RWPE1 (cell line): ENCODE measurements around the gene CDKN2B.
"Not testable (repeated sequence)": the region's sequence is repeated elsewhere in the genome, so short reads cannot be mapped to it uniquely, and the experiment has no call there.

Source experiments
- CTCF ChIA-PET: fragments of 350-600 bp; sonication (Branson Sonifier 250); formaldehyde crosslinking; extraction: SDS; loops from one replicate; lab custom pipeline; 2021; lab: Yijun Ruan, JAX
- POLR2A ChIA-PET: fragments of 400-600 bp; formaldehyde crosslinking; extraction: SDS; loops from one replicate; lab custom pipeline; 2020; ENCODE audit warnings: antibody characterized with exemption; ENCODE audit not compliant: low non-redundant PET; lab: Yijun Ruan, JAX
- DNase-seq: peaks from one replicate; pipeline ENCODE4 v3.0.0; 2012; ENCODE audit warnings: low spot score
- H3K27ac ChIP-seq: fragments of 450-650 bp; 2 replicates; pipeline ENCODE4 v1.5.1; 2017
- CTCF ChIP-seq: fragments of 450-650 bp; conservative IDR thresholded peaks from 2 replicates; pipeline ENCODE4 v1.5.1; 2017; ENCODE audit warnings: low read depth, mild to moderate bottlenecking

CDKN2B gene, protein sequence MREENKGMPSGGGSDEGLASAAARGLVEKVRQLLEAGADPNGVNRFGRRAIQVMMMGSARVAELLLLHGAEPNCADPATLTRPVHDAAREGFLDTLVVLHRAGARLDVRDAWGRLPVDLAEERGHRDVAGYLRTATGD

DNA sequence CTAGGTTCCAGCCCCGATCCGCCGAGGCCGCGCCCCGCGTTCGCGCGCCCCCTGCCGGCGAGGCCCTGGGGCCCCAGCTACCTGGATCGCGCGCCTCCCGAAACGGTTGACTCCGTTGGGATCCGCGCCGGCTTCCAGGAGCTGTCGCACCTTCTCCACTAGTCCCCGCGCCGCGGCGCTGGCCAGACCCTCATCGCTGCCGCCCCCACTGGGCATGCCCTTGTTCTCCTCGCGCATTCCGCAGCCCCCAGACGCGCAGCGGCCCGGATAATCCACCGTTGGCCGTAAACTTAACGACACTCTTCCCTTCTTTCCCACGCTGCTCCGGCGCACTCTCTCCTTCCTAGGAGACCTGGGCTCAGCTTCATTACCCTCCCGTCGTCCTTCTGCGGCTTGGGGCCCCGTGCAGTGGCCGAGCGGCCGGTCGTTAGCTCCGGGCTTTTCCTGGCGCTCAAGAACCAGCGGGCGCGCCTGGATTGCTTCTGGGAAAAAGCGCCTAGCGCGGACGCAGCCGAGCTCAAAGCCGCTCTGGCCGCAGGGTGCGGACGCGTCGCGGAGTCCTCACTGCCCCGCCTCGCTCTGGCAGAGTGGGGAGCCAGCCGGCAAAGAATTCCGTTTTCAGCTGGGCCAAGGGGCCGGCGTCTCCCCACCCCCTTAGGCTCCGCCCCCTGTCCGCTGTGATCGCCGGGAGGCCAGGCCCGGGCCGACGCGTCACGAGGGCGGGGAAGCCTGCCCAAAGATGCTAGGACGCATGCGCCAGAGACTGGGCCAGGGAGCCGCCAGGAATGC lies at the start of gene CDKN2B:
Gene CDKN2B (minus strand): TSS at position 589 of the 789 bp plus-strand sequence. CDS start 352 bp downstream, at position 237.
- POLR2A ChIA-PET, result interaction anchor here (0.8 to 1.8 kb wide), 6 partner anchors 15 to 232 kb away, joined by 3 to 14 read pairs (median 4); partner anchors contain the start of genes CDKN2A and CDKN2B-AS1
- DNase-seq, result peak; percentile 99
- TF ChIP-seq CTCF, result peak; percentile 99
- H3K27ac ChIP-seq, result peak within 1 kb of the TSS; percentile 97
- CTCF ChIA-PET, result interaction anchor here (0.5 to 3.2 kb wide), 28 partner anchors 9 to 756 kb away, joined by 3 to 40 read pairs (median 4); partner anchors contain the start of genes CDKN2A and CDKN2B-AS1

DNA sequence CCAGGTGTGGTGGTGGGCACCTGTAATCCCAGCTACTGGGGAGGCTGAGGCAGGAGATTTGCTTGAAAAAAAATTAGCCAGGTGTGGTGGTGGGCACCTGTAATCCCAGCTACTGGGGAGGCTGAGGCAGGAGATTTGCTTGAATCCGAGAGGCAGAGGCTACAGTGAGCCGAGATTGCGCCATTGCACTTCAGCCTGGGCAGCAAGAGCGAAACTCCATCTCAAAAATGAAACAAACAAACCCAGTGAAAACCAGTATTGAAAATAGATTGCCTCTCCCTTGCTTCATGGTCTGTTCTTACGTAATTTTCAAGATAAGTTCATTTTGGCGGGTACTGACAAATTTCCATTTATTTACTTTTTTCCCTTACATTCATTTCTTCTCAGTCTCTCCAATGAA lies 48.9 kb upstream of the CDKN2B start:
- POLR2A ChIA-PET, H3K27ac ChIP-seq, DNase-seq: not testable (repeated sequence)
- CTCF ChIA-PET, result interaction anchor here (0.7 kb wide), 1 partner anchor 20 kb away, joined by 3 read pairs; no protein-coding TSS in a partner anchor

DNA sequence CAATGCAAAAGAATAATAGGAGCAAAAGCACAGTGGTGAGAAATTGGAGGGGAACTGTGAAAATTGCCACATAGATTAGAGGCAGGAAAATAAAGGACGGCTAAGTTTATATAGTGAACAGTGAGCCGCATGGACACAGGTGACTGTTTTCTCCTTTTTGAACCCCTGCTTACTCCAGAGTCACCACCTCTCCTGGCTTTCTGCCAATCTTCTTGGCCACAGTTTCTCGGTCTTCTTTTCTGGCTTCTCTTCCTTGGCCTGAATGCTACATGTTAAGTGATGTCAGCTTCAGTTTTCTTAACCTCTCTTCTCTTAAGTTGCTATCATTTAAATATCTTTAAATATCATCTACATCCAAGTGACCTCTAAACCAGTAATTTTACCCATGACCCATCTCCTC lies 47.3 kb upstream of the CDKN2B start:
- CTCF ChIA-PET, result interaction anchor here (0.5 kb wide), 1 partner anchor 49 kb away, joined by 3 read pairs; no protein-coding TSS in a partner anchor
- no peak overlapping the region for H3K27ac ChIP-seq
- TF ChIP-seq CTCF, result no peak
- no peak for DNase-seq
- POLR2A ChIA-PET, result no interaction called here

DNA sequence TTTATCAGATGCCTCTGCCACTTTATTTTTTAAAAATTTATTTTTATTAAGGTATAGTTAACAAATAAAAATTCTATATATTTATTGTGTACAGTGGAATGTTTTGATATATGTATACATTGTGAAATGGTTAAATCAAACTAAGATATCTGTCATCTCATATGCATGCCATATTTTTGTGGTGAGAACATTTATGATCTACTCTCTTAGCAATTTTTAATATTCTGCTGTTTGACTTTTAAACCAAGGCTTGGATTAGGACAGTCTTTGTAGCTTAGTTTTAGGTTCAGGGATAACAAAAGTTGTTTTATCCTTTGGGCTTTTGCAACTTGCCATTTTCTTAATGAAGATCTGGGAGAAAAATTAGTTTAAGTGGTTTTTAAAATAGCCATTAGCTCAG lies 46.0 kb upstream of the CDKN2B start:
- no peak for DNase-seq
- H3K27ac ChIP-seq, result no peak overlapping the region
- CTCF ChIA-PET, result no interaction called here
- POLR2A ChIA-PET, result no interaction called here
- TF ChIP-seq CTCF, result no peak

DNA sequence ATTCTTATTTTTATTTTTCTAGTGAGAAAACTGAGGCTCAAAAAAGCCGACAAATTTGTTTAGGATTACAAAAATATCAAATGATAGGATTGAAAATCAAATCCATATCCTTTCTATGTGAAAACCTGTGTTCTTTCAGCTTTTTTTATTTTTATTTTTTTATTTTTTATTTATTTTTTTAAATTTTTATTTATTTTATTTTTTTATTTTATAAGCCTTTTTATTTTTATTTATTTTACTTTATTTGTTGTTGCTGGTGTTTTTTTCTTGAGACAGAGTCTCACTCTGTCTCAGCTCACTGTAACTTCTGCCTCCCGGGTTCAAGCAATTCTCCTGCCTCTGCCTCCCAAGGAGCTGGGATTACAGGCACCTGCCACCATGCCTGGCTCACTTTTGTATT lies 45.4 kb upstream of the CDKN2B start:
- no peak for DNase-seq
- ChIA-PET CTCF (interaction anchor here (0.6 kb wide), 2 partner anchors 14 to 230 kb away, joined by 3 to 4 read pairs; no protein-coding TSS in a partner anchor), POLR2A (interaction anchor here (0.5 kb wide), 1 partner anchor 8 kb away, joined by 3 read pairs; no protein-coding TSS in a partner anchor)
- no peak for TF ChIP-seq CTCF
- H3K27ac ChIP-seq, result no peak overlapping the region

- POLR2A ChIA-PET, result interaction anchor here (0.5 kb wide), 1 partner anchor 9 kb away, joined by 3 read pairs; no protein-coding TSS in a partner anchor
- no peak for DNase-seq
- no peak overlapping the region for H3K27ac ChIP-seq
- CTCF ChIA-PET, result interaction anchor here (0.6 to 1.2 kb wide), 3 partner anchors 14 to 230 kb away, joined by 3 to 4 read pairs (median 4); partner anchors contain the start of gene CDKN2B
- no peak for TF ChIP-seq CTCF
Observed at GRCh38 chr9:22054076-22054475, 45.0 kb upstream of the CDKN2B start.
